GM12891 (cell line): ENCODE results near the gene PDXK.

ENCODE experiments used
- DNase-seq: peaks from one replicate; pipeline ENCODE4 v3.0.0; 2011; ENCODE audit warnings: low spot score; ENCODE audit not compliant: insufficient read length
- FAIRE-seq: peaks from 2 replicates; lab custom pipeline; 2011; peaks lifted over from hg19 to GRCh38; lab: Jason Lieb, UNC
- PAX5 ChIP-seq: IDR thresholded peaks from 2 replicates; pipeline ENCODE4 v1.6.1; 2011; ENCODE audit warnings: low read length, moderate library complexity, mild to moderate bottlenecking; ENCODE audit not compliant: insufficient read depth, severe bottlenecking
- POLR2A ChIP-seq: IDR thresholded peaks from 2 replicates; pipeline ENCODE4 v1.6.1; 2011; ENCODE audit warnings: low read depth, low read length, control low read depth
- POLR2AphosphoS5 ChIP-seq: IDR thresholded peaks from 2 replicates; pipeline ENCODE4 v1.6.1; 2011; ENCODE audit warnings: low read depth, low read length, control low read depth
- POU2F2 ChIP-seq: IDR thresholded peaks from 2 replicates; pipeline ENCODE4 v1.6.1; 2011; ENCODE audit warnings: low read depth, mild to moderate bottlenecking, control low read depth, low read length, moderate library complexity
- SPI1 ChIP-seq: IDR thresholded peaks from 2 replicates; pipeline ENCODE4 v1.6.1; 2011; ENCODE audit warnings: low read depth, low read length, control low read depth
- TAF1 ChIP-seq: IDR thresholded peaks from 2 replicates; pipeline ENCODE4 v1.6.1; 2011; ENCODE audit warnings: low read depth, low read length, control low read depth

The PDXK gene

GRCh38 chr21:43775795-43776430, 57.0 kb downstream of the PDXK start, which contains the start of gene CSTB:
CSTB (minus strand) TSS chr21:43776308; CDS start chr21:43776269, 39 bp downstream.
- TF ChIP-seq PAX5 (no peak), POLR2A (peak; percentile 52; the same call in 1 of the 2 replicates), POU2F2 (no peak), POLR2AphosphoS5 (peak; percentile 40; the same call in 1 of the 2 replicates), SPI1 (no peak), TAF1 (peak; percentile 68)
- DNase-seq (peak; percentile 89), FAIRE-seq (peak; percentile 83)

GRCh38 chr21:43777953-43778352, 59.0 kb downstream of the PDXK start:
- TF ChIP-seq POLR2AphosphoS5 (no peak), POU2F2 (no peak), TAF1 (no peak), SPI1 (no peak), POLR2A (no peak), PAX5 (no peak)
- FAIRE-seq (no peak), DNase-seq (no peak)

GRCh38 chr21:43778469-43779335, 59.8 kb downstream of the PDXK start:
- no peak for FAIRE-seq
- TF ChIP-seq PAX5 = no peak
- TF ChIP-seq POU2F2 = no peak
- TF ChIP-seq SPI1 = peak; percentile 37
- TF ChIP-seq POLR2A = no peak
- DNase-seq = no peak

- FAIRE-seq = no peak
- DNase-seq = no peak
- TF ChIP-seq POU2F2 (no peak), SPI1 (no peak), PAX5 (no peak), TAF1 (no peak), POLR2A (no peak), POLR2AphosphoS5 (no peak)
Measured at GRCh38 chr21:43779660-43780059, 60.7 kb downstream of the PDXK start.

GRCh38 chr21:43781846-43782245, 62.9 kb downstream of the PDXK start:
- DNase-seq (no peak), FAIRE-seq (no peak)
- TF ChIP-seq POLR2A (no peak), POLR2AphosphoS5 (no peak), PAX5 (no peak), TAF1 (no peak), SPI1 (no peak), POU2F2 (no peak)

- TF ChIP-seq SPI1 = no peak
- TF ChIP-seq TAF1 = no peak
- no peak for TF ChIP-seq POLR2A
- TF ChIP-seq PAX5 = no peak
- no peak for TF ChIP-seq POLR2AphosphoS5
- DNase-seq (no peak), FAIRE-seq (no peak)
Measured at GRCh38 chr21:43782431-43783097, 63.6 kb downstream of the PDXK start.

- TF ChIP-seq PAX5 (no peak), POU2F2 (no peak), POLR2A (no peak), TAF1 (no peak), POLR2AphosphoS5 (no peak), SPI1 (no peak)
- no peak for FAIRE-seq
- no peak for DNase-seq
Measured at GRCh38 chr21:43783098-43783700, 64.3 kb downstream of the PDXK start.

GRCh38 chr21:43785134-43785533, 66.2 kb downstream of the PDXK start:
- TF ChIP-seq TAF1 (no peak), SPI1 (no peak), POLR2AphosphoS5 (no peak), POLR2A (no peak), POU2F2 (no peak), PAX5 (no peak)
- DNase-seq (no peak), FAIRE-seq (no peak)

GRCh38 chr21:43786300-43786806, 67.4 kb downstream of the PDXK start:
- FAIRE-seq (no peak), DNase-seq (no peak)
- no peak for TF ChIP-seq POLR2A
- TF ChIP-seq SPI1 = no peak
- TF ChIP-seq POLR2AphosphoS5 = no peak
- no peak for TF ChIP-seq TAF1
- TF ChIP-seq PAX5 = no peak
- no peak for TF ChIP-seq POU2F2
